ENCODE results near the gene DGKZ.
A peak's percentile ranks its signal among the peaks of the same experiment; 100 is the strongest.

The DGKZ gene

DNA sequence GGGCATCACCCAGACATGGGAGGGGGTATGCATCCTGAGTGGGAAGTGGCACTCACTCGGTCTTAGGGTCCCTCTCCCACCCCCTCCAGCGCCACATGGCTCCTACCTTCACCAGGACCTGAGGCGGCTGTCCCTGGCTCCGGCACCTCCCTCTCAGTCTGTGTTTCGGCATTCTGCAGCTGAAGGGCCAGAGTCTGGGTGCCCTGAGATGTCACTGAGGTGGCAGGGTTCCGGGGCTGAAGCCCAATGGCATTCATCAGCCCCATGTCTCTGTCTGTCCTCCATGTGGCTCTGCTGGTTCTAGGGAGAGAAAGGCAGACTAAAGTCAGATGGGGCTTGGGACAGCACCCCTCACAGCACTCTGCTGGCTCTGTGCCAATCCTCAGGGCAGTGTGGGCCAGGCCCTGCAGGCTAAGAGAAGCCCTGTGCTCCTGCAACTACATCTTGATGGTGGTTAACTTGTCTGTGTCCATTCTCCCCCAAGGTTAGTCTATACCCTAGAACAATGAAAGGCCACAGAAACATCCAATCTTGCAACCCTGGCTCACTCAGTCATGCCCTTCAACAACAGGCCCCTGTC, 61.2 kb downstream of the DGKZ start:
- 0 out of 2 replicates have a peak, but pooled peaks cover 4% of the 10 kb centered on the region for H3K4me1 ChIP-seq (ENCODE audit: insufficient read depth, low read length)
- H3K27ac ChIP-seq (ENCODE audit: low read depth, low read length), result no peak overlapping the region
- H3K9me3 ChIP-seq (ENCODE audit: insufficient read depth, low read depth, low read length), result no peaks in the 10 kb centered on the region
- peaks cover 33% of the 10 kb centered on the region for H3K36me3 ChIP-seq (ENCODE audit: insufficient read depth, low read length)
- H3K4me3 ChIP-seq (ENCODE audit: low read length), result no peak overlapping the region
- H3K27me3 ChIP-seq (ENCODE audit: insufficient read depth, low read length), result no peaks in the 10 kb centered on the region
- WGBS, result 94% methylated on average over 6 of the region's 6 CpGs
- no peak overlapping the region for H3K9ac ChIP-seq (ENCODE audit: low read depth, low read length)

DNA sequence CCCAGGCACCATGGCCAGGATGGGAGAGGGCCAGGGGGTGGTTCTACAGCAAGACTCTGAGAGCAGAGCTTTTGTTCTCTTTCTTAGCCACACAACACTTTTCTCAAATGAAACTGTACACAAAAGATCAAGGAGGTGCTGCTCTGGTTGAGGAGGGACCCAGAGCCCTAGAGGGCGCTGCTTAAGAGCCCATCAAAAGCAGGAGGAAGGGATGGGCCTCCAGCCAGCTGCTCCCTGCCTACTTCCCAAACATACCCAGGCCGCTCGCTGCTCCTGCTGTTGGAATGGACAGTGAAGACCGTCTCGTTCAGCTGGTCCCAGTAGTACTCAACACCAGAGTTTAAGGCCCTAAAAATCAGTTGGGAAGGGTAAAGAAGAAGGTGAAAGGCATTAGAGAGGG, 62.8 kb downstream of the DGKZ start:
- H3K36me3 ChIP-seq (ENCODE audit: insufficient read depth, low read length), result peaks cover 34% of the 10 kb centered on the region
- WGBS, result 63% methylated on average over 5 of the region's 5 CpGs

DNA sequence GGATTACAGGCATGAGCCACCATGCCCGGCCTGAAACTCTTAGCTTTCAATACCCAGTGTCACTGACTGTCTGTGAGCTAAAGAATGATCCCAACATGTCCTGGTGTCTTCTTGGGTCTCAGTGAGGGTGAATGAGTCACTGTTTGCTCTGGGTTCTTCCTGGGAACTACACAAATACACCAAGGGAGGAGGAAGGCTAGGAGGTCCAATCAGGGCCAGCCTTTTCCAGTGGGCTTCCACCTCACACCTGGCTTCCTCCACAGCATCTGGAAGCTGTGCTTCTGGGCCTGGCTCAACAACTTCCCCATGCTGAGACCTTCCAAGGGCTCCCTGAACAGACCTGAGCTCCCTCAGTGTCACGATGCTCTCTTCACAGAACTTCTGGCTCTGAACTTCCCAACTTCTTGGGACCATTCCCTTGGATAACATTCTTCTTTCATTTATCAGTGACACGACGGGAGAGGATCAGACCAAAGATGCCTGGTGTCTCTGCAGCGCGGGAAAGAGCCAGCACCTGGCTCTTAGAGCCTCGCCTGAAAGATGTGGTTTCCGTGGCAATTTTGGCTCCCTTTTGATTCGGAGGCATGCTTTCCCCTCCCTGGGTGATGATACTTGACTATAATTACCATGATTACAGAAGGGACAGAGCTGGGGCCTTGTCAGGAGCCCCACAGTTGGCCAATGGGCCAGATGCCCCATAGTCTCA, 66.7 kb downstream of the DGKZ start:
- no peaks in the 10 kb centered on the region for H3K27me3 ChIP-seq (ENCODE audit: insufficient read depth, low read length)
- peaks cover 21% of the 10 kb centered on the region for H3K36me3 ChIP-seq (ENCODE audit: insufficient read depth, low read length)
- peaks cover 16% of the 10 kb centered on the region; the same call in 1 of the 2 replicates for H3K4me1 ChIP-seq (ENCODE audit: insufficient read depth, low read length)
- H3K9ac ChIP-seq (ENCODE audit: low read depth, low read length), result no peak overlapping the region
- no peaks in the 10 kb centered on the region for H3K9me3 ChIP-seq (ENCODE audit: insufficient read depth, low read depth, low read length)
- 94% methylated on average over 9 of the region's 9 CpGs for WGBS
- no peak overlapping the region for H3K4me3 ChIP-seq (ENCODE audit: low read length)
- no peak overlapping the region for H3K27ac ChIP-seq (ENCODE audit: low read depth, low read length)

More for the DNA sequence above, 62.8 kb downstream of the DGKZ start:
- Histone ChIP-seq H3K27me3 (ENCODE audit: insufficient read depth, low read length) (no peaks in the 10 kb centered on the region), H3K9ac (ENCODE audit: low read depth, low read length) (no peak overlapping the region), H3K9me3 (ENCODE audit: insufficient read depth, low read depth, low read length) (no peaks in the 10 kb centered on the region), H3K4me3 (ENCODE audit: low read length) (no peak overlapping the region), H3K4me1 (ENCODE audit: insufficient read depth, low read length) (0 out of 2 replicates have a peak, but pooled peaks cover 4% of the 10 kb centered on the region), H3K27ac (ENCODE audit: low read depth, low read length) (no peak overlapping the region)

DNA sequence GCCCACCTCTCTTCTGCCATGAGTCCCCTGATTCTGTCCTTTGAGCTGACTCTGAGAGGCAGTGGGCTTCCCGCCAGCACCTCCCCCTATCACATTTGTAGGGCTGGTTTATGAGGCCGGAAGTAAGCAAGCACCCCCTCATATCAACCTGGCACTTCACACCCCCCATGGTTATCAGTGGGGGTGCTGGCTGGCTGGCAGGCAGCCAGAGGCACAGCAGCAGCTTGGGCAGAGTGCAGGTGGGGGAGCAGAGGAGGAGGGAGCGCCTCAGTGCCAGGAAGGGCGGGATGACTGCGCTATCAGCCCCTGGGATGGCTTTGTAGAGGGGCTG, 67.2 kb downstream of the DGKZ start:
- Histone ChIP-seq H3K27ac (ENCODE audit: low read depth, low read length) (no peak overlapping the region), H3K27me3 (ENCODE audit: insufficient read depth, low read length) (no peaks in the 10 kb centered on the region), H3K9me3 (ENCODE audit: insufficient read depth, low read depth, low read length) (no peaks in the 10 kb centered on the region), H3K4me3 (ENCODE audit: low read length) (no peak overlapping the region), H3K36me3 (ENCODE audit: insufficient read depth, low read length) (peaks cover 20% of the 10 kb centered on the region), H3K9ac (ENCODE audit: low read depth, low read length) (no peak overlapping the region), H3K4me1 (ENCODE audit: insufficient read depth, low read length) (peaks cover 16% of the 10 kb centered on the region; the same call in 1 of the 2 replicates)
- 93% methylated on average over 4 of the region's 5 CpGs for WGBS

DNA sequence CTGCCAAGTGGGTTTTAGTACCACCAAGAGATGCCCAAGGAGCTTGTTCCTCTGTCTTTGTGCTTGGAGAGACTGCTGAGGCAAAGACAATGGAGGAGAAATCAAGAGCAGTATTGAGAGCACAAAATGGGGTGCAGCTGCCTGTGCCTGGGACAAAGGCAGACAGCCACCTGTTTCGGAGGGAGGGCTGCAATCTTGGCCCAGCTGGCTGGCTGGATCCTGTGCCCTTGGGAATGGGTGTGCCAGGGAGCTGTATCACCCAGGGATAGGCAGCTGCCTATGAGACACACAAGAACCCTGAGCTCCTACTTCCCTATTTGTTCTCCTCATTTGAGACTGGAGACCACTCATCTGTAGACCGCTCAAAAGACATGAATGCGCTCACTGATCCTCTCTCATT, 67.6 kb downstream of the DGKZ start:
- WGBS, result 62% methylated on average over 3 of the region's 3 CpGs
- Histone ChIP-seq H3K27ac (ENCODE audit: low read depth, low read length) (no peak overlapping the region), H3K4me3 (ENCODE audit: low read length) (no peak overlapping the region), H3K9me3 (ENCODE audit: insufficient read depth, low read depth, low read length) (no peaks in the 10 kb centered on the region), H3K4me1 (ENCODE audit: insufficient read depth, low read length) (peaks cover 16% of the 10 kb centered on the region; the same call in 1 of the 2 replicates), H3K9ac (ENCODE audit: low read depth, low read length) (no peak overlapping the region), H3K36me3 (ENCODE audit: insufficient read depth, low read length) (peaks cover 16% of the 10 kb centered on the region), H3K27me3 (ENCODE audit: insufficient read depth, low read length) (no peaks in the 10 kb centered on the region)

- Histone ChIP-seq H3K9ac (ENCODE audit: low read depth, low read length) (peak overlapping the region; percentile 0; the same call in 1 of the 2 replicates), H3K27me3 (ENCODE audit: insufficient read depth, low read length) (no peaks in the 10 kb centered on the region), H3K4me3 (ENCODE audit: low read length) (no peak overlapping the region), H3K4me1 (ENCODE audit: insufficient read depth, low read length) (peaks cover 12% of the 10 kb centered on the region; the same call in 1 of the 2 replicates), H3K27ac (ENCODE audit: low read depth, low read length) (no peak overlapping the region), H3K9me3 (ENCODE audit: insufficient read depth, low read depth, low read length) (no peaks in the 10 kb centered on the region), H3K36me3 (ENCODE audit: insufficient read depth, low read length) (peaks cover 30% of the 10 kb centered on the region)
- WGBS, result 67% methylated on average over 7 of the region's 7 CpGs
Observed at GRCh38 chr11:46417711-46418110, 70.4 kb downstream of the DGKZ start.

DNA sequence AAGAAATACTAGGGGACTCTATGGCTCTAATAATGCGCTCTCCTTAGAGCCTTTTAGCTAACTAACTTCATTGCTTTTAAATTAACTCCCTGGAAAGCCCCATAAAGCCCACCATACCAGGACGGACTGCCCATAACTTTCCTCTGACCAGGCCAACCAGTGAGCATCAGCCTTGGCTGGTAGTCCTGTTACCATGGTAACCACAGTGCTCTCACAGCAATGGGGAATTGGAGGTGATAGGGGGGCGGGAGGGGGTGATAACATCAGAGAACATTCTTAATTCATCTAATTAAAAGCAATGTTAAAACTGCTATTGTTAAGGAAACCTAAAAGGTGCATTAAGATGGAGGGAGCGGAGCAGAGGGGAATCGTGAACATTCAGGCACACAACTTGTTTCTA, 71.5 kb downstream of the DGKZ start:
- no peaks in the 10 kb centered on the region for H3K27me3 ChIP-seq (ENCODE audit: insufficient read depth, low read length)
- peaks cover 29% of the 10 kb centered on the region for H3K36me3 ChIP-seq (ENCODE audit: insufficient read depth, low read length)
- H3K9ac ChIP-seq (ENCODE audit: low read depth, low read length), result no peak overlapping the region
- H3K4me1 ChIP-seq (ENCODE audit: insufficient read depth, low read length), result peaks cover 12% of the 10 kb centered on the region; the same call in 1 of the 2 replicates
- H3K9me3 ChIP-seq (ENCODE audit: insufficient read depth, low read depth, low read length), result no peaks in the 10 kb centered on the region
- H3K4me3 ChIP-seq (ENCODE audit: low read length), result no peak overlapping the region
- 94% methylated on average over 4 of the region's 5 CpGs for WGBS
- no peak overlapping the region for H3K27ac ChIP-seq (ENCODE audit: low read depth, low read length)

GRCh38 chr11:46420513-46420912, 73.2 kb downstream of the DGKZ start:
- no peak overlapping the region for H3K27ac ChIP-seq (ENCODE audit: low read depth, low read length)
- no peaks in the 10 kb centered on the region for H3K9me3 ChIP-seq (ENCODE audit: insufficient read depth, low read depth, low read length)
- no peak overlapping the region for H3K4me3 ChIP-seq (ENCODE audit: low read length)
- H3K4me1 ChIP-seq (ENCODE audit: insufficient read depth, low read length), result peaks cover 12% of the 10 kb centered on the region; the same call in 1 of the 2 replicates
- H3K36me3 ChIP-seq (ENCODE audit: insufficient read depth, low read length), result peaks cover 23% of the 10 kb centered on the region
- H3K27me3 ChIP-seq (ENCODE audit: insufficient read depth, low read length), result no peaks in the 10 kb centered on the region
- WGBS, result 87% methylated on average over 1 of the region's 1 CpG
- no peak overlapping the region for H3K9ac ChIP-seq (ENCODE audit: low read depth, low read length)

DNA sequence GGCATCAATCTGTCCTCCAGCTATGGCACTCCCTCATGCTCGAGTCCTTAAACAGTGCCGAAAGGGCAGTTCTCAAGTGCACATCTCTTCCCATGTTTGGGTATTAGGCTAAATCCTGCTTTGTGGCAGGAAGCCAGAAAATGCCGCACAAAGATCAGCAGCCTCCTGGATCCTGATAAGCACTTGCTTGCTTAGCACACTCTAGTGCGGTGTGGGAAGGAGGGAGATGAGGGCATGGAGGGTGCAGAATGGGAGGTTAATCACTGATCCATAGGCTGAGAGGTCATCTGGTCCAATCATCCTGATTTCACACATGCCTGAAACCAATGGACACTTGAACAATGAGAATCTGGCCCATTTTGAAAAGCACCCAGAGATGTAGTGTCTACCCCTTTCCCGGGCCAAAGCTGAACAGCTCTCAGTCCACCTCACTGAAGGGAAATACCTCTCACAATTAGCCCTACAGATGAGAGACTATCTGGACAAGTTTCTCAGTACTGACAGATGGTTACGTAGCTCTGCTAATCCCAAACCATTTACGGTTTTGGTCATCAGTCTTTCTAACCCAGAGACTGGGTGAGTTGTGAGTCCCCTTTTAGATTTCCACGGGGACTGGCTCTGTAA, 74.1 kb downstream of the DGKZ start:
- Histone ChIP-seq H3K4me1 (ENCODE audit: insufficient read depth, low read length) (peaks cover 12% of the 10 kb centered on the region; the same call in 1 of the 2 replicates), H3K36me3 (ENCODE audit: insufficient read depth, low read length) (peaks cover 18% of the 10 kb centered on the region), H3K27me3 (ENCODE audit: insufficient read depth, low read length) (no peaks in the 10 kb centered on the region), H3K4me3 (ENCODE audit: low read length) (no peak overlapping the region), H3K9ac (ENCODE audit: low read depth, low read length) (no peak overlapping the region), H3K27ac (ENCODE audit: low read depth, low read length) (no peak overlapping the region), H3K9me3 (ENCODE audit: insufficient read depth, low read depth, low read length) (no peaks in the 10 kb centered on the region)
- 97% methylated on average over 8 of the region's 8 CpGs for WGBS

DNA sequence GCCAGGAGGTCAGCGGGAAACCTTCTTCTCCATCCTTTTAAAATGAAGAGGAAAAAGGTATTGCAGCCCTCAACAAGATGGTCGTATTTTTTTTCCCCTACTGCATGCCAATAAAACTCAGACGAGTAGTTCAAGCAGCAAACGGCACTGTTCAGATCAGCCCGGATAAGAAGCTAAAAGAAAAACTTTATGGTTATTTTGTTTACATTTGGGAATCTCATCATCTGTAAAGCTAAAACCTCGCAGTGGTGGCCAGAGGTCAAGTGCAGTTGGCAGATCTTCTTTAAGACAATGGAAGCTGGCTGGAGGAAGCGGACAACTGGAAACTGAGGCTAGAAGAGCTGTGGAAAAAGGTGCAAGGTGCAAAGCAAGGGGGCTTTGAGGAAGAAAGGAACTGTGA, 75.3 kb downstream of the DGKZ start:
- H3K9me3 ChIP-seq (ENCODE audit: insufficient read depth, low read depth, low read length), result no peaks in the 10 kb centered on the region
- 96% methylated on average over 7 of the region's 7 CpGs for WGBS
- no peak overlapping the region for H3K27ac ChIP-seq (ENCODE audit: low read depth, low read length)
- no peaks in the 10 kb centered on the region for H3K27me3 ChIP-seq (ENCODE audit: insufficient read depth, low read length)
- H3K4me1 ChIP-seq (ENCODE audit: insufficient read depth, low read length), result peaks cover 14% of the 10 kb centered on the region; the same call in 1 of the 2 replicates
- H3K9ac ChIP-seq (ENCODE audit: low read depth, low read length), result no peak overlapping the region
- H3K36me3 ChIP-seq (ENCODE audit: insufficient read depth, low read length), result peaks cover 14% of the 10 kb centered on the region
- H3K4me3 ChIP-seq (ENCODE audit: low read length), result no peak overlapping the region

DNA sequence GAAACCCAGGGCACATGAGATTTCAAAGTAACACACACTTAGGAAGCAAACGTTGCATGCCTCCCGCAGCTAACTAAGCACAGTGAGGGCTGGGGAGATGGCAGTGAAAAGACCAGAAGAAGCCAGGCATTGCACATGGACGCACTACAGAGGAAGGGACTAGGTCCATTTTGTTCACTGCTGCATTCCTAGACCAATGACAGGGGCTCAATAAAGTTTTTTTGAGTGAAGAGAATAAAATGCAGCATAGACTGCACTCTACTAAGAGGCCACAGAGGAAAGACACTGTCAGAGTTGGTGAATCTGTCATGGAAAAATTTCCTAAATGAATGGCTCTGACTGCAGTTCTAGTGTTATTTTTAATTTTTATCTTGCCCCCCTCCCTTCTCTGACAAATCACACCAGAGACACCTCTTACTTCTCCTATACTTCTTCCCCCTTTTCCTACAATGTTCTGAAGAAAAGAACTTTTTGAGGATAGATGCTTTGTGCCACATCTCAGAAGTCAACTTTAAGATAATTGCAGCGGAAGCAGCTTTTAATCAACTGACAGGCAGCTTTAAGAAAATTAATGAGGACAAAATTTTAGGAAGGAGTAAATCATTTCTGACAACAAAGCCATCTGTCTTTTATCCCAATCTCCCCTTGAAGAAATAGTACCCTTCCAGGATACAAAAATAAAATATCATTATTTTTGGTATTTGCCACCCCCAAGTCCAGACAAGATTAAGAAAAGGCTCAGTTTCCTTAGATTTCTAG, 79.1 kb downstream of the DGKZ start:
- Histone ChIP-seq H3K27ac (ENCODE audit: low read depth, low read length) (no peak overlapping the region), H3K4me3 (ENCODE audit: low read length) (no peak overlapping the region), H3K9ac (ENCODE audit: low read depth, low read length) (no peak overlapping the region), H3K9me3 (ENCODE audit: insufficient read depth, low read depth, low read length) (no peaks in the 10 kb centered on the region), H3K36me3 (ENCODE audit: insufficient read depth, low read length) (peaks cover 23% of the 10 kb centered on the region), H3K4me1 (ENCODE audit: insufficient read depth, low read length) (peaks cover 10% of the 10 kb centered on the region; the same call in 1 of the 2 replicates), H3K27me3 (ENCODE audit: insufficient read depth, low read length) (no peaks in the 10 kb centered on the region)
- WGBS, result 86% methylated on average over 4 of the region's 4 CpGs

Measured in HUES64 (cell line).